ENCODE results near the gene ZNF622.
A peak's percentile ranks its signal among the peaks of the same experiment; 100 is the strongest.

Gene ZNF622

DNA sequence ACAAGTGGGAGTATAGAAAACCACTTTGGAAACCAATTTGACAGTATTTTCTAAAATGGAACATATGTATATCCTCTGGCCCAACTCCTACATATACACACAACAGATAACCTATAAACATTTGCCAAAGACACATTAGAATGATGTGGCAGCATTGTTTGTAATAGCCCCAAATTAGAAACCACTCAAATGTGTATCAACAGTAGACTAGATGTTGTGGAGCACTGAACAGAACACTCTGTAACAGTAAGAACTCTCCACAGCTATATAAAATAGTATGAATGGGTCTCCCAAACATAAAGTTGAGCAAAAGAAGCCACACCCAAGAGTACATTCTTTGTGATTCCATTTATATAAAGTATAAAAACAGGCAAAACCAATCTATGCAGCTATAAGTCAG is 6.1 kb downstream of the ZNF622 start:
- H3K4me3 ChIP-seq (replicated peaks in 1 of 2; ENCODE audit: low read depth in 2 of 2, low read length in 2 of 2), result no peak overlapping the region
- DNase-seq (ENCODE audit: low read depth in 2 of 2), result no peak
- TF ChIP-seq, protein P1, sequence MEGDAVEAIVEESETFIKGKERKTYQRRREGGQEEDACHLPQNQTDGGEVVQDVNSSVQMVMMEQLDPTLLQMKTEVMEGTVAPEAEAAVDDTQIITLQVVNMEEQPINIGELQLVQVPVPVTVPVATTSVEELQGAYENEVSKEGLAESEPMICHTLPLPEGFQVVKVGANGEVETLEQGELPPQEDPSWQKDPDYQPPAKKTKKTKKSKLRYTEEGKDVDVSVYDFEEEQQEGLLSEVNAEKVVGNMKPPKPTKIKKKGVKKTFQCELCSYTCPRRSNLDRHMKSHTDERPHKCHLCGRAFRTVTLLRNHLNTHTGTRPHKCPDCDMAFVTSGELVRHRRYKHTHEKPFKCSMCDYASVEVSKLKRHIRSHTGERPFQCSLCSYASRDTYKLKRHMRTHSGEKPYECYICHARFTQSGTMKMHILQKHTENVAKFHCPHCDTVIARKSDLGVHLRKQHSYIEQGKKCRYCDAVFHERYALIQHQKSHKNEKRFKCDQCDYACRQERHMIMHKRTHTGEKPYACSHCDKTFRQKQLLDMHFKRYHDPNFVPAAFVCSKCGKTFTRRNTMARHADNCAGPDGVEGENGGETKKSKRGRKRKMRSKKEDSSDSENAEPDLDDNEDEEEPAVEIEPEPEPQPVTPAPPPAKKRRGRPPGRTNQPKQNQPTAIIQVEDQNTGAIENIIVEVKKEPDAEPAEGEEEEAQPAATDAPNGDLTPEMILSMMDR (IDR thresholded peaks at IDR 0.05; ENCODE audit: low read depth, low read length), result no peak

DNA sequence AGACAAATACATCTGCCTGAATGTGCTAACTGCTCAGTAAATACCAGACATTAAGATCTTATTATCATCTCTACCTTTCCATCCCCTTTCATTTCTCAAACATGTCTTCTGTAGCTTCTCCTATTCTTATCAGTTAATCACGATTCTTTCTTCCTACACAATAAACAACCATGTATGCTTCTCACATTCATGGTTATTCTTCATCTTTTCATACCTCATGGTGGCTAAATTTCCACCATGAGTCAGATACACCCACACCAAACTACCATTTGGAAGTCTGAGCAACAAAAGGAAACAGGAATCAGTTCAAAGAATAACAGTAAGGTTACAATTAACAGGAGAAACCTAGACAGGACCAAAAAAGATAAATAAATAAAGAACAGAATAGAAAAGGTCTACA is 7.7 kb downstream of the ZNF622 start:
- DNase-seq (ENCODE audit: low read depth in 2 of 2), result peak in 1 of 2 donors; percentile 25
- TF ChIP-seq, protein P1 (IDR thresholded peaks at IDR 0.05; ENCODE audit: low read depth, low read length), result no peak
- H3K4me3 ChIP-seq (replicated peaks in 1 of 2; ENCODE audit: low read depth in 2 of 2, low read length in 2 of 2), result no peak overlapping the region

DNA sequence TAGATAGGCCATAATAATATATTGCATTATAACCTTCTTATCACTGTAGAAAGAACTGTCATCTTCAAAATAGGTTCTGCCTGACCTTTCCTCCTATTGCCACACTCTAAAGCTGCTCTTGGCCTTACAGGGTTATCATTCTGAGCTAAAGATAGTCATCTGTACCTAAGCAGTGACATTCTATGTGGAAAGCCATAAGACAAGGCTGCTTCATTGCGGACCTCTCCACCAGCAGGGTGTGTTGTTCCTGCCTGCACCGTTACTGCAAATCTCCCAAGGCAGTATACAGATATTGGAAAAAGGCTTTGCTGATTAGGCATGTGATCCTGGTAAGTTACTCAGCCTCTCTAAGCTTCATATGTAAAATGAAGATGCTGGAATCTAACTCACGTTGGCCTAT is 8.1 kb downstream of the ZNF622 start:
- no peak for DNase-seq (ENCODE audit: low read depth in 2 of 2)
- no peak overlapping the region for H3K4me3 ChIP-seq (replicated peaks in 1 of 2; ENCODE audit: low read depth in 2 of 2, low read length in 2 of 2)
- TF ChIP-seq, protein P1 (IDR thresholded peaks at IDR 0.05; ENCODE audit: low read depth, low read length), result peak; percentile 1

DNA sequence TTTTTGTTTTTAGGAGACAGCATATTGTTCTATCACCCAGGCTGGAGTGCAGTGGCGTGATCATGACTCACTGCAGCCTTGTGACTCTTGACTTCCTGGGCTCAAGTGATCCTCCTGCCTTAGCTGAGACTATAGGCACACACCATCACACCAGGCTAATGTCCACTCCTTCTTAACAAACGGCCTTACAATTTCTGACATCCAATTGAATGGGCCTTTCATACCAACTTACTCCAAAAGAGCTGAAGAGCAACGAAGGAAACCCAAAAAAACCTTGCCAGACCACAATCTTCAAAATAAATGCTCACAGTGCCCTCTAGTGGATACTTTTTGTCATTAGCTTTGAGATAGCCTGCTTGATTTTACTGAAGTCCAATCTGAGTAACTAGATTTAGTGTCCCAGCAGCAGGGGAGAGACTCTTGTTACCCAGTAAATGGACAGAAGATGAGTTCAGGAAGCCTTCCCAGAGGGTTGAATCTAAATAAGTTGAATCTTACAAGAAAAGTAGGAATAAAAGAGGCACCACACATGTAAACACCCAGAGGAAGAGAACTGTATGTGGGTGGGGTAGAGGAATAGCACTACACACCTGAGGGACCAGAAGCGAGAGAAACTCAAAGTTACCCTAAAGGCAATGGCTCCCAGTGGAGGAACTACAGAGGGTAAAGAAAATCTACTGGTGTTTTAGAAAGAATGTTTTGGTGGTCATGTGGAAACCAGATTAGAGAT is 9.3 kb downstream of the ZNF622 start:
- no peak overlapping the region for H3K4me3 ChIP-seq (replicated peaks in 1 of 2; ENCODE audit: low read depth in 2 of 2, low read length in 2 of 2)
- TF ChIP-seq, protein P1 (IDR thresholded peaks at IDR 0.05; ENCODE audit: low read depth, low read length), result peak; percentile 60
- DNase-seq (ENCODE audit: low read depth in 2 of 2), result peak; percentile 85 to 91

DNA sequence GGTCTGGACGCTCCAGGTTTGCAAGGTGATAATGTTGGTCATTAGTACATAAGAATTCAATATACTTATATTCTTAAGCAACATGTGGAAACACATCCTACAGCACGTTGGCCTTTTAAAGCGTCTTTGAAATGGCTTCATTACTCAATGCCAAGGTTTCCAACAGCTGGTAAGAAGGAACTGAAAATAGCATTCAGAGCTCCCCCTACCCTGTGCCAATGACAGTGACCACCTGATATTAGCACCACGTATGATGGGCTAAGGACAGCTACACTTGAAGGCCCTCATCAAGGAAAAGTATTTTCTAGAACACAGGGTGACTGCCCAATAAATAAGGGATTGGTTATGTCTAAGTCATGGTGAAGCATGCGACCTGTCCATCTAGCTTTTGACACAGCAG is 9.9 kb downstream of the ZNF622 start:
- TF ChIP-seq, protein P1 (IDR thresholded peaks at IDR 0.05; ENCODE audit: low read depth, low read length), result no peak
- H3K4me3 ChIP-seq (replicated peaks in 1 of 2; ENCODE audit: low read depth in 2 of 2, low read length in 2 of 2), result no peak overlapping the region
- DNase-seq (ENCODE audit: low read depth in 2 of 2), result peak in 1 of 2 donors; percentile 10

DNA sequence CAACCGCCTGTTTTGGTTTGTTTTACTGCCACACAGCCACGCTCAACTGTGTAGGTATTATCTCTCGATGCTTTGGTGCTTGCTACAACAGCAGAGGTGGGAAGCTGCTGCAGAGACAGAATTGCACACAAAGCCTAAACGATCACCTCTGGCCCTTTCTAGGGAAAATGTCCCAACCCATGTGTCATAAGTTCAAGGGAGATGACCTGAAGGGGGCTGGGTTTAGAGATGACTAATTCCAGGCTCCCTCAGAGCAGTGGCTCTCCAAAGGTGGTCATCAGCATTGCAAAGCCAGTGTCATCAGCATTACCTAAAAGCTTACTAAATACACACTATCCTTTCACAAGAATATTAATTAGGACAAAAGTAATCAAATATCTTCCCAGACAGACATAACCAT is 10.9 kb downstream of the ZNF622 start:
- peak in 1 of 2 donors; percentile 24 for DNase-seq (ENCODE audit: low read depth in 2 of 2)
- TF ChIP-seq, protein P1 (IDR thresholded peaks at IDR 0.05; ENCODE audit: low read depth, low read length), result no peak
- H3K4me3 ChIP-seq (replicated peaks in 1 of 2; ENCODE audit: low read depth in 2 of 2, low read length in 2 of 2), result no peak overlapping the region

DNA sequence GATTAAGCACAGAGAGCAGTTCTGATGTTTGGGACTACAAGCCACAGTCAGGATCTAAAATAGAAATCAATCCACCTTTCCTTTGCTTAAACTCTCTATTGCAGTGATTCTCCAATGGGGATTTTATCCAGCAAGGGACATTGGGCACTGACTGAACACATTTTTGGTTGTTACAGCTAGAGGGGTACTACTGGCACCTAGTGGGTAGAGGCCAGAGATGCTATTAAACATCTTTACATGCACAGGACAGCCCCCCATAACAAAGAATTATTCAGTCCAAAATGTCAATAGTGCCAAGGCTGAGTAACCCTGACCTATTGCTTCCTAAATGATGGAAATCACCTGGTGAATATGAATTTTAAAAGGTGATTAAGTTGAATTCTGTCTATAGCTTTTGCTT is 12.0 kb downstream of the ZNF622 start:
- TF ChIP-seq, protein P1 (IDR thresholded peaks at IDR 0.05; ENCODE audit: low read depth, low read length), result no peak
- DNase-seq (ENCODE audit: low read depth in 2 of 2), result no peak

More for the DNA sequence above, 12.0 kb downstream of the ZNF622 start:
- H3K4me3 ChIP-seq (replicated peaks in 1 of 2; ENCODE audit: low read depth in 2 of 2, low read length in 2 of 2), result no peak overlapping the region
